ENCODE results near the gene P2RY11. TPM values are rescaled to one million over a fixed set of nuclear protein-coding genes. Genes with fewer than 3 reads are reported as not detected.

Gene P2RY11
- total and polyA plus RNA-seq, 2 experiments from 2014 or later = 4.0 to 4.3 TPM

GRCh38 chr19:10114651-10115391 is 3.3 kb downstream of the P2RY11 start (continued):
- no peak for TF ChIP-seq REST (IDR thresholded peaks at IDR 0.05; ENCODE audit: unreplicated experiment)
- TF ChIP-seq CTCF (conservative IDR thresholded peaks at IDR 0.05; ENCODE audit: low read depth in 2 of 2) = no peak
- no peak for TF ChIP-seq ZNF331 (CRISPR knock-in tag; IDR thresholded peaks at IDR 0.05; ENCODE audit: low read depth)
- no peak for TF ChIP-seq EZH2phosphoT487 (IDR thresholded peaks at IDR 0.05; ENCODE audit: unreplicated experiment)
- TF ChIP-seq CREB1 (CRISPR knock-in tag; IDR thresholded peaks at IDR 0.05; ENCODE audit: low read depth) = no peak

- H2AFZ ChIP-seq = no peak overlapping the region
- no peak for TF ChIP-seq ZNF462 (CRISPR knock-in tag; IDR thresholded peaks at IDR 0.05)
- no peak for TF ChIP-seq EZH2 (IDR thresholded peaks at IDR 0.05; ENCODE audit: low read depth, unreplicated experiment)
- TF ChIP-seq CTCF (conservative IDR thresholded peaks at IDR 0.05; ENCODE audit: low read depth in 2 of 2) = no peak
These were observed 4.0 kb downstream of the P2RY11 start for GRCh38 chr19:10115392-10116084.

More at GRCh38 chr19:10115392-10116084, 4.0 kb downstream of the P2RY11 start:
- Histone ChIP-seq H3K79me2 (replicated peaks; ENCODE audit: insufficient read depth) (peaks cover 21% of the 10 kb centered on the region), H3K4me2 (no peak overlapping the region), H3K4me1 (ENCODE audit: insufficient read depth) (no peaks in the 10 kb centered on the region; the same call in 1 of the 2 replicates), H4K20me1 (replicated peaks; ENCODE audit: insufficient read depth) (peaks cover 11% of the 10 kb centered on the region; the same call in 1 of the 2 replicates), H3K4me3 (no peak overlapping the region), H3K9me2 (ENCODE audit: insufficient read depth) (no peaks in the 10 kb centered on the region), H3K27me3 (ENCODE audit: insufficient read depth) (no peaks in the 10 kb centered on the region), H3K27ac (ENCODE audit: low read depth) (no peak overlapping the region), H3K36me3 (ENCODE audit: insufficient read depth) (peaks cover 16% of the 10 kb centered on the region; the same call in 1 of the 2 replicates), H3F3A (replicated peaks; ENCODE audit: low read depth) (peaks cover 38% of the 10 kb centered on the region)
- H3K9me3 Mint-ChIP-seq = no peaks in the 10 kb centered on the region
- H3K27ac Mint-ChIP-seq = no peak overlapping the region
- H3K4me1 Mint-ChIP-seq = peaks cover 12% of the 10 kb centered on the region
- no peak for ATAC-seq
- H3K27me3 Mint-ChIP-seq (ENCODE audit: insufficient read depth, low read depth, poor library complexity) = peaks cover 43% of the 10 kb centered on the region
- no peak for DNase-seq (ENCODE audit: low spot score)
- peaks cover 69% of the 10 kb centered on the region for H3K36me3 Mint-ChIP-seq (ENCODE audit: low read depth)
- H3K4me3 Mint-ChIP-seq = no peak overlapping the region
